Esophagus mucosa (tissue), 1 donor: ENCODE data around the gene NLRC3. TPM values are rescaled to one million over a fixed set of nuclear protein-coding genes. Genes with fewer than 3 reads are reported as not detected.

ENCODE experiments used
- ATAC-seq: fragments of 200-7000 bp; cut with Tn5 transposase; one replicate; pipeline ENCODE4 v1.9.1; 2020
- total RNA-seq: library from RNA; stranded (reverse); gene quantifications from one replicate; pipeline ENCODE4 v1.2.4, GENCODE V29; 2023
- donor health status: DM: yes; HTN: yes; CAD: no.

Gene NLRC3
- total RNA-seq, 1 donor from 2014 or later: 0.48 TPM

GRCh38 chr16:3578610-3579551 is 1.7 kb upstream of the NLRC3 start:
- ATAC-seq: peak; percentile 31

DNA sequence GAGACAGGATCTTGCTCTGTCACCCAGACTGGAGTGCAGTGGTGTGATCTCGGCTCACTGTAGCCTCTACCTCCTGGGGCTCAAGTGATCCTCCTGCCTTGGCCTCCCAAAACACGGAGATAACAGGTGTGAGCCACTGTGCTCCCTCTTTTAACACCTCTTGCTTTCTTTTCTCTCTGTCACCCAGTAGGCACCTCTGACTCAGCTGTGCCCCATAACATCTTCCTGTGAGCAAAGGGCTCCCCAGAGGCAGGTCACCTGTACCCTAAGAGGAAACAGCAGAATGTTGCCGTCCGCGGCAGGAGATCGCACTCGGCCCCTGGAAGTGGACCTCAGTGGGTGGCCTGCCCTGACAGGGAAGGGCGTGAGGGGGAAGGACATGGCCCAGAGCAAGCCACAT is 918 bp upstream of the NLRC3 start:
- ATAC-seq: no peak

- no peak for ATAC-seq
These were observed 992 bp downstream of the NLRC3 start for GRCh38 chr16:3576211-3576610.

- no peak for ATAC-seq
These were observed 1.7 kb downstream of the NLRC3 start for GRCh38 chr16:3575491-3575890.

- ATAC-seq: no peak
These were observed 3.0 kb downstream of the NLRC3 start for GRCh38 chr16:3574195-3574594.

- no peak for ATAC-seq
These were observed 3.9 kb downstream of the NLRC3 start for GRCh38 chr16:3573146-3573815.

- ATAC-seq: no peak
These were observed 6.7 kb downstream of the NLRC3 start for GRCh38 chr16:3570420-3571062.

DNA sequence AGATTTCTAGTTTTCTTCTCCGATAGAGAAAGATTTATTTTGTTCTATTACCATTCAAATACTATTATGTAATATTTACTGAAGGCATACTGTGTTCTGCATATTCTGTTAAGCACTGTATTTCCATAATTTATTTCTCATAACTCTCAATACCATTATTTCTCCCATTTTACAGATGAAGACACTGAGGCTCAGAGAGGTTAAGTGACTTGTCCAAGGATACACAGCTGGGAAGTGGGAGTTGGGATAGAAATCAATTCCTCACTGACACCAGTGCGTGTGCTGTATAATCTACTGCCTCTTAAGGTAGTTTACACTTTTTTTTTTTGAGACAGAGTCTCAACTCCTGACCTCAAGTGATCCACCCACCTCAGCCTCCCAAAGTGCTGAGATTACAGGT is 7.4 kb downstream of the NLRC3 start:
- no peak for ATAC-seq

- ATAC-seq: no peak
These were observed 10.2 kb downstream of the NLRC3 start for GRCh38 chr16:3566990-3567389.

GRCh38 chr16:3564889-3565141 is 12.4 kb downstream of the NLRC3 start:
- ATAC-seq: no peak

DNA sequence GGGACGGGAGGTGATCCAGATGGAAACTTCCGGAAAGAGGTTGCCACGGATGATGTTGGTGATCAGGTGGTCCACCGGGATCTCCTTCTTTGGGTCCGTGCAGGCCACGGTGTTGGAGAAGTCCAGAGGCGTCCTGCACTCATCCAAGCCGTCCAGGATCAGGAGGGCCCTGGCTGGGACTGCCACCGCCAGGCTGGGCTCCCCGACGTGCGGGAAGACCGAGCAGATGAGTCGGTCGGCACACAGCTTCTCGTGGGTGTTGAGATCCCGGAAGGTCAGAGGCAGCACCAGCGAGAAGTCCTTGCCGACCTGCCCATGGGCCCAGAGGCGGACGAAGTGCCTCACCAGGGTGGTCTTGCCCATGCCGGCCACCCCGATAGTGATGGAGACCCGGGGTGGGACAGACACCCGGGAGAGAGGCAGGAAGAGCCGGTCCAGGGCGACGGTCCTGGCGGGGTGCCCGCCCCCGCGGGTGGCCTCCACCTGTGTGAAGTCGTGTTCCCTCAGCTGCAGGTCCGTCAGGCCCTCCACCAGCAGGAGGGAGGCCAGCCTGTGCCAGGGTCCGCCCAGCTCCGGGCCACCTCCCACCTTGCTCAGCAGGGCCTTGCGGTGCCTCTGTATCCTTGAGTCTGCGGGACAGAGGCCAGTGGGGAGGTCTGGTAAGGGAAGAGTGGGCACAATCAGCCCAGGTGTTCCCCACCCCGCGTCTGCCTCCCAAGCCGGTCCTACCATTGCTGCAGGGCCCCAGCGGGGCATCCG is 12.9 kb downstream of the NLRC3 start:
- ATAC-seq: peak; percentile 12

GRCh38 chr16:3562914-3563480 is 14.2 kb downstream of the NLRC3 start:
- peak; percentile 18 for ATAC-seq

DNA sequence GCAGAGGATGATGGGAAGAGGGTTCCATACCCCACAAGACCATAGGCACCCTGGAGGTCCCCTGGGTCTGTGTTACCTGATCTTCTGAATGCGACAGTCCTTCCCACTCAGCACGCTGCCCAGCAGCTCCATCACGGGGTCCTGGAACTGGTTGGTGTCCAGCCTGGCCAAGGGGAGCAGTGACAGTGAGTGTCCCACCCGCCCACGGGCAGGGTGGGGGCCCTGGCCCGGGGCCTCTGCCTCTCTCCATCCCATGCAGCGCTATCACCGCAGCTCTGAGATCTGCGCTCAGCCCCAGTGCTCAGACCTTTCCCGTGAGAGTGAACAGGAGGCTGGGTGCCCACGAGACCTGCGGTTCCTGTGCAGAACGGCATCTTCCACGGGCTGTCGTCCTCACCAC is 15.6 kb downstream of the NLRC3 start:
- ATAC-seq: no peak

GRCh38 chr16:3554351-3554928 is 22.8 kb downstream of the NLRC3 start:
- ATAC-seq: no peak

GRCh38 chr16:3553138-3553923 is 23.9 kb downstream of the NLRC3 start:
- ATAC-seq: no peak

DNA sequence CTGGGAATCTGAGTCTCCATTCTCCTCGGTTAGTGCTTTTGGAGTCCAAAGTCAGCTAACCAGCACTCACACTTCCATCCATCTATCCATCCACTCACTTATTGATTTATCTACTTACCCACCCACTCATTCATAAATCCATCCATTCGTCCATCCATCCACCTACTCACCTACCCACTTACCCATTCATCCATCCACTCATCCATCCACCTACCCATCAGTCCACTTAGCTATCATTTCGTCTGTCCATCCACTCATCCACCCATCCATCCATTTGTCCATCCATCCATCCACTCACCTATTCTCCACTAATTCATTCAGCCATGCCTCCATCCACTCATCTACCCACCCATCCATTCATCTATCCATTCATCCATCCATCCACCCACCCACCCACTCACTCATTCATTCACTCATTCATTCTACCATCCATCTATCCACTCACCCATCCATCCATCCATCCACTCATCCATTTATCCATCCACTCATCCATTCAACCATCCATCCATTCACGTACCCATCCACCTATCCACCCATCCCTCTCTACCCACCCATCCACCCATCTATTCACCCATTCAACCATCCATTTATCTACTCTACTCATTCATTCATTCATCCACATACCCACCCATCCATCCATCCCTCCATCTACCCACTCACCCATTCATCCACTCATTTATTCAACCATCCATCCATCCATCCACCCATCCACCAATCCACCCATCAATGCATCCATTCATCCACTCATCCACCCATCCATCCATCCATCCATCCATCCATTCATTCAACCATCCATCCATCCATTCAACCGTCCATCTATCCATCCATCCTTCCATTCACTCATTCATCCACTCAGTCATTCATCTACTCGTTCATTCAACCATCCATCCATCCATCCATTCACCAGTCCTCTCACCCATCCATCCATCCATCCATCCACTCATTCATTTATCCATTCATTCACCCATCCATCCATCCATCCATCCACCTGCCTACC is 26.1 kb downstream of the NLRC3 start:
- ATAC-seq: no peak

GRCh38 chr16:3549906-3550305 is 27.3 kb downstream of the NLRC3 start:
- no peak for ATAC-seq

DNA sequence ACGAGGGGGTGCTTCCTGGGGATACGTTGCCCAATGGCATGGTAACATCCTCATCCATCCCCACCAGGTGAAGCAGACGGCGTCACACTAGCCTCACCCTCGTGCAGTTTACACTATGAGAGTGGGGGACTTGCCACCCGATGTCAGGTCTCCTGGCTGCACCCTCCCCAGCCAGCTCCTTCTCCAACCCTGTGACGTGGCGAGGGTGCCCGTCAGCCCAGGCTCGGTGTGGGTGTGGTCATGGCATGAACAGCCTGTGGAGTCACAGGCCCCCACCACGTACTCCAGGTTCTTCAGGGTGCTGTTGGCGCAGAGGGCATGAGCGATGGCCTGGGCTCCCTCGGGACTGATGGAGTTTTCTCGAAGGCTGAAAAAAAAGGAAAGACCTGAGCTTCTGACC is 28.3 kb downstream of the NLRC3 start:
- ATAC-seq: peak; percentile 8

DNA sequence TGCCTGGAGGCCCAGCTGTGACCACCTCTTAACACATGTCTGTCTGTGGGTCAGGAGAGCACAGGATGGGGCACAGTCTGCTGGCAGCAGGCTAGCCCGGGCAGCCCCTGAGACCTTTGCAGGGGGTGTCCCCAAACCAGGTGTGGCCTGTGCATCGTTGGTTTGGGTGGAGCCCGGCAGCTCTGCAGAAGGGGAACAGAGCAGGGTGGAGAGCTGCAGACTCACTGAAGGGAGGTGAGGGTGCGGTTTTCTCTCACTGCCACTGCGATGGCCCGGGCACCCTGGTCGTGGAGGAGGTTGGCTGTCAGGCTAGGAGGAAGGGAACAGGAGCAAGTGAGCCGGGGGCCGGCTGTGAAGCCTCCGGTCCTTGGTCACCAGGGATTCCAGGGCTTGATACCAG is 28.8 kb downstream of the NLRC3 start:
- peak; percentile 47 for ATAC-seq
